ENCODE results near the gene GABRR2. TPM values are rescaled to one million over a fixed set of nuclear protein-coding genes. Genes with fewer than 3 reads are reported as not detected.

Gene GABRR2
- total RNA-seq, 1 donor from 2014 or later = 0.92 TPM

- H3K27ac Mint-ChIP-seq = no peak overlapping the region
- H3K4me1 Mint-ChIP-seq (ENCODE audit: unreplicated experiment) = peaks cover 5% of the 10 kb centered on the region
- no peak for TF ChIP-seq CTCF (conservative IDR thresholded peaks at IDR 0.05)
- H3K36me3 Mint-ChIP-seq = peaks cover 39% of the 10 kb centered on the region
- H3K9me3 Mint-ChIP-seq = peaks cover 9% of the 10 kb centered on the region
- no peaks in the 10 kb centered on the region for H3K27me3 Mint-ChIP-seq
- DNase-seq (ENCODE audit: extremely low spot score, unreplicated experiment) = no peak
- H3K4me3 Mint-ChIP-seq = no peak overlapping the region
Measured at GRCh38 chr6:89323511-89323971, 8.4 kb upstream of the GABRR2 start.

- no peak for TF ChIP-seq CTCF (conservative IDR thresholded peaks at IDR 0.05)
- Mint-ChIP-seq H3K36me3 (peaks cover 39% of the 10 kb centered on the region), H3K4me3 (no peak overlapping the region), H3K27ac (no peak overlapping the region), H3K27me3 (no peaks in the 10 kb centered on the region), H3K4me1 (ENCODE audit: unreplicated experiment) (peaks cover 5% of the 10 kb centered on the region), H3K9me3 (peaks cover 9% of the 10 kb centered on the region)
- DNase-seq (ENCODE audit: extremely low spot score, unreplicated experiment) = no peak
Measured at GRCh38 chr6:89321131-89321970, 6.3 kb upstream of the GABRR2 start.

GRCh38 chr6:89320012-89320559 is 5.0 kb upstream of the GABRR2 start:
- Mint-ChIP-seq H3K27me3 (no peaks in the 10 kb centered on the region), H3K27ac (no peak overlapping the region), H3K9me3 (peaks cover 9% of the 10 kb centered on the region), H3K4me1 (ENCODE audit: unreplicated experiment) (peaks cover 5% of the 10 kb centered on the region), H3K36me3 (peaks cover 38% of the 10 kb centered on the region), H3K4me3 (no peak overlapping the region)
- TF ChIP-seq CTCF (conservative IDR thresholded peaks at IDR 0.05) = no peak
- no peak for DNase-seq (ENCODE audit: extremely low spot score, unreplicated experiment)

- peaks cover 23% of the 10 kb centered on the region for H3K36me3 Mint-ChIP-seq
- TF ChIP-seq CTCF (conservative IDR thresholded peaks at IDR 0.05) = no peak
- no peak for DNase-seq (ENCODE audit: extremely low spot score, unreplicated experiment)
- peaks cover 9% of the 10 kb centered on the region for H3K9me3 Mint-ChIP-seq
- peaks cover 4% of the 10 kb centered on the region for H3K4me1 Mint-ChIP-seq (ENCODE audit: unreplicated experiment)
- H3K27ac Mint-ChIP-seq = no peak overlapping the region
- H3K27me3 Mint-ChIP-seq = no peaks in the 10 kb centered on the region
- H3K4me3 Mint-ChIP-seq = no peak overlapping the region
Measured at GRCh38 chr6:89317067-89317466, 2.0 kb upstream of the GABRR2 start.

GRCh38 chr6:89314692-89315091 is 407 bp downstream of the GABRR2 start:
- no peak for TF ChIP-seq CTCF (conservative IDR thresholded peaks at IDR 0.05)
- no peak for DNase-seq (ENCODE audit: extremely low spot score, unreplicated experiment)
- Mint-ChIP-seq H3K27me3 (peaks cover 5% of the 10 kb centered on the region), H3K9me3 (peaks cover under 1% of the 10 kb centered on the region), H3K4me1 (ENCODE audit: unreplicated experiment) (peaks cover 10% of the 10 kb centered on the region), H3K36me3 (peaks cover 11% of the 10 kb centered on the region), H3K27ac (no peak overlapping the region), H3K4me3 (no peak overlapping the region)
